ENCODE results near the gene TRMT2A.

The TRMT2A gene

DNA sequence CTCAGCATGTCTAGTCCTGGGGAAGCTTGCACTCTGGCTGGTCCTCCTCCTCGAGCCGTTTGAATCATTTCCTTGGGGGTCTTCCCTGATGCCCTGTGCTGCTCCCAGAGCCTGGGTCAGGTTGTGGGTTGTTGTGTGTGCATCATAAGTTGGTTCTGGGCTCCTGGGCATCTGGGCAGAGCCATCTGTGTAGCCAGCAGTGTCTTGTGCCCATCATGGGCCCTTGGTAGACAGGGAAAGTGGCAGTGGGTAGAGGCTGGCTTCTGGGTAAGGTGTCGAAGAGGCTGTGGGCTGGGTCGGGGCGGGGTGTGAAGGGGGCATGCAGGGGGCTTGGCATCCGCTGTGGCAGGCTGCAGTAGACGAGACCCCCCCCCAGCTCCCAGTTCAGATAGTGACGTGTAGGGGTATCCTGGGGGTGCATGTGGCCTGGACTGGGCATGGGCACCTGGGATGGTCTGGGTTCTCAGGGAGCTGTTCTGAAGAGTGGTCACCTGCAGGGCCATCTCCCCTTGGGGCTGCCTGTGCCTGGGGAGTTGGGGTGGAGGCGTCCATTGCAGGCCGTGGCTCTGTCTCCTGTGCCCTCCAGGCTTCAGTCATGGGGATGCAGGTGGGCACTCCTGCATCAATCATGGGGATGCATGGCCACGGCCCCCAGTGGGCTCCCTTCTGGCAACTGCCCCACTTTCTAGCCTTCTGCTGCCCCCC lies 7.2 kb upstream of the TRMT2A start:
- Histone ChIP-seq H3K9me3 (ENCODE audit: control insufficient read depth, low read length) (no peaks in the 10 kb centered on the region), H3K36me3 (ENCODE audit: control insufficient read depth, insufficient read depth, low read length, severe bottlenecking) (peaks cover 59% of the 10 kb centered on the region), H3K9ac (ENCODE audit: low read length) (no peak overlapping the region), H3K4me3 (ENCODE audit: low read length) (no peak overlapping the region), H3K27me3 (replicated peaks; ENCODE audit: control insufficient read depth, insufficient read depth, low read length) (no peaks in the 10 kb centered on the region), H3K4me1 (ENCODE audit: control insufficient read depth, insufficient read depth, low read length) (peaks cover 1% of the 10 kb centered on the region)
- DNase-seq (ENCODE audit: low read depth), result no peak

DNA sequence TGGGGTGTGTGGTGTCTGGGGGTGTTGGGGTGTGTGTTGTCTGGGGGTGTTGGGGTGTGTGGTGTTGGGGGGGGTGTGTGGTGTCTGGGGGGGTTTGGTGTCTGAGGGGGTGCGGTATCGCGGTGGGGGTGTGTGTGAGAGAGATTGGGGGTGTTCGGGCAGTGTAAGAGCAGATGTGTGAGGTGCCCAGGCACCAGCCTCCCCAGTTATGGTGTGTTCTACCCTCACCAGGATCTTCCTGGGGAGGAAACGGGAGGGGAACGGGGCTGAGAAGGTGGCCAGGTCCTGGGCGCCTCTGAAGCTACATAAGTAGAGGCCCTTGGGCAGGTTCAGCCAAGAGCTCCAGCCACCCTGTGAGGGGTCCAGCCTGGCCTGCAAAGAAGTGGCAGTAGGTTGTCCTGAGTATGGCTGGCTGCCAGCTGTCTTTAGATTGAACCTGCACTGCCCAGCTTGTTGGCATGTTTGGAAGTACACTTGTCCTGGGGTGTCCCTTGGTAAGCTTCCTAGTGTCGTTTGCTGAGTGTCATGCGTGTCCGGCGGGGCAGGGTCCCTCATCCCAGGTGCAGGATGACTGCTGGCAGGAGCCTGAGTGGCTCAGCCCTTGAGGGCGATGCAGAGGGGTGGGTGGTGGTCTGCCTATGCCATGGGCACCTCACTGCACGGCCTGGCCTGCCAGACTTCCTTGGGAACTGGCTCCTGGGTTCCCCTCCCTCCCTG lies 6.5 kb upstream of the TRMT2A start:
- Histone ChIP-seq H3K4me1 (ENCODE audit: control insufficient read depth, insufficient read depth, low read length) (peaks cover 8% of the 10 kb centered on the region), H3K27me3 (replicated peaks; ENCODE audit: control insufficient read depth, insufficient read depth, low read length) (no peaks in the 10 kb centered on the region), H3K36me3 (ENCODE audit: control insufficient read depth, insufficient read depth, low read length, severe bottlenecking) (peaks cover 59% of the 10 kb centered on the region), H3K4me3 (ENCODE audit: low read length) (no peak overlapping the region), H3K9me3 (ENCODE audit: control insufficient read depth, low read length) (no peaks in the 10 kb centered on the region), H3K9ac (ENCODE audit: low read length) (no peak overlapping the region)
- no peak for DNase-seq (ENCODE audit: low read depth)

DNA sequence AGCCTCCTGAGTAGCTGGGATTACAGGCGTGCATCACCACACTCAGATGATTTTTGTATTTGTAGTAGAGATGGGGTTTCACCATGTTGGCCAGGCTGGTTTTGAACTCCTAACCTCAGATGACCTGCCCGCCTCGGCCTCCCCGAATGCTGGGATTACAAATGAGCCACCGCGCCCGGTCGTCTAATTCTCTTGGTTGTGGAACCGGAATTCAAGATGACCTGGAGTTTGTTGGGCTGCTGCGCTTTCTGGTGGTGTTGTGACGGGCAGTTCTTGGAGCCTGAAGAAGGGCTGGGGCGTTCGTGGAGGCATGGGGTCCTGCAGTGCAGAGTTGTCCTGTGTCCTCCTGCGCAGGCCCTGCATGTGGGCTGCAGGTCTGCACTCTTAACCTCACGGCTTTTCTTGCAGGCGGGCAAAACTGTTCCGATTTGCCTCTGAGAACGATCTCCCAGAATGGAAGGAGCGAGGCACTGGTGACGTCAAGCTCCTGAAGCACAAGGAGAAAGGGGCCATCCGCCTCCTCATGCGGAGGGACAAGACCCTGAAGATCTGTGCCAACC lies 4.9 kb upstream of the TRMT2A start:
- H3K36me3 ChIP-seq (ENCODE audit: control insufficient read depth, insufficient read depth, low read length, severe bottlenecking), result peaks cover 52% of the 10 kb centered on the region
- no peak overlapping the region for H3K9ac ChIP-seq (ENCODE audit: low read length)

DNA sequence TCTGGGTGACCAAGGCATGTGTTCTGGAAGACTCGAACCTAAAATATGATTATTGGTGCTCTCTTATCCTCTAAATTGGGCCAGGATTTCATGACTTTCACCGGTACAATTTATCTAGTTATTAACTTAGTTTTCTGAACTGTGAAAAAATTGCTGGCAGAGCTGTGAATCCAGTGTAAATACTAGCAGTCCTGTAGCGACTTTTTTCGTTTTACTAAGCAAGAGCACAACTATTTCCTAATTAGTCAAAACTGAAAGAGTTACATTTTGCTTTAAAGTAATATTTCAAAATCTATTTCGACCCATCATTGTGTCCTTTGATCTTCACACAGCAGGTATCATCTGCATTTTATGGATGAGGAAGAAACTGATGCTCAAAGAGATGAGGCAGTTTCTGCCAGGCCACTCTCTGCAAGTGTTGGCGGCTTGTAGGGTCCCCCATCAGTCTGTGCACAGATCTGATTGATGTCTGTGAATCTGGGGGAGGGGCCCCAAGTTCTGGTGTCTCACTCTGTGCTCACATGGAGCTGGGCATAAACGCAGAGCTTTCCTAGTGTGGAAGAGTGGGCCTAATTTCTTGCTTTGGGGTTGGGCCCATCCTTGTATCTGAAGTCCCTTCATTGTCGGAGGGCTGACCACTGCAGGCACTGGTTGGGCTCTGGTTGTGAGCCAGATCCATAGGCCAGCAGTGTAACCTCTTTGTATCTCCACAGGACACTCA lies 1.4 kb upstream of the TRMT2A start:
- H3K4me3 ChIP-seq (ENCODE audit: low read length), result peak overlapping the region; percentile 97
- H3K27me3 ChIP-seq (replicated peaks; ENCODE audit: control insufficient read depth, insufficient read depth, low read length), result no peaks in the 10 kb centered on the region
- H3K4me1 ChIP-seq (ENCODE audit: control insufficient read depth, insufficient read depth, low read length), result peaks cover 28% of the 10 kb centered on the region
- peaks cover 41% of the 10 kb centered on the region for H3K36me3 ChIP-seq (ENCODE audit: control insufficient read depth, insufficient read depth, low read length, severe bottlenecking)
- peak overlapping the region; percentile 90 for H3K9ac ChIP-seq (ENCODE audit: low read length)
- DNase-seq (ENCODE audit: low read depth), result no peak
- no peaks in the 10 kb centered on the region for H3K9me3 ChIP-seq (ENCODE audit: control insufficient read depth, low read length)

More for the DNA sequence above, 4.9 kb upstream of the TRMT2A start:
- H3K27me3 ChIP-seq (replicated peaks; ENCODE audit: control insufficient read depth, insufficient read depth, low read length), result no peaks in the 10 kb centered on the region
- peaks cover 14% of the 10 kb centered on the region for H3K4me1 ChIP-seq (ENCODE audit: control insufficient read depth, insufficient read depth, low read length)
- no peaks in the 10 kb centered on the region for H3K9me3 ChIP-seq (ENCODE audit: control insufficient read depth, low read length)
- H3K4me3 ChIP-seq (ENCODE audit: low read length), result no peak overlapping the region
- DNase-seq (ENCODE audit: low read depth), result no peak

DNA sequence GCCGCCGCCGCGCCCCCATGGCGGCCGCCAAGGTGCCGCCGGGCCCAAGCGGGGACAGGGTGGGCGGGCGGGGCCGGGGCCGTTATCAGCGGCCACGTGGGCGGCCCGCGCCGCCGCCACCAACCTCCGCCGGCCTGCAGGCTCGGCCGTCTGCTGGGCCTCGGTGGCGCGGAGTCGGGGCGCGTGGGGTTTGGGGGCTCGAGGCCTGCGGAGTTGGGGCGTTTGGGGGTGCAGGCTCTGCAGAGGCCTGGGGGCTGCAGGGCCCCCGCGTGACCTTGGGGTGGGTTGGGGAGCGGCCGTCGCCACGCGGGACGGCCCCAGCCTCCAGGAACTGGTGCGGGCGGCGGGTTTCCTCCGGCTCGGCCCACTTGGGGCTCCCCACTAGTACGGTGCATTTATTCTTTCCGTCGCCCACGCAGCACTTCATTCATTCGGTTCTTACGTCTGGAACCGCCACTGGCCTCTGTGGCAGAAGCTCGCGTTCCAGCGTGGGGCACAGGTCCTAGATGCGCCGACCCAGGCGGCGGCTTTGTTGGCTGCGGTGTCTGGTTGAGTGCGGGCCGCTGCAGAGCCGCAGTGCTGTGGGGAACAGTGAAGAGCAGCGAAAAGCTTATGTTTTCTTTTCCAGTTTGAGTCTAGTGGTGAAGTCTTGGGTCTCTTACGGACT lies 740 bp upstream of the TRMT2A start:
- DNase-seq (ENCODE audit: low read depth), result peak; percentile 63
- Histone ChIP-seq H3K36me3 (ENCODE audit: control insufficient read depth, insufficient read depth, low read length, severe bottlenecking) (peaks cover 46% of the 10 kb centered on the region), H3K4me3 (ENCODE audit: low read length) (peak overlapping the region; percentile 97), H3K4me1 (ENCODE audit: control insufficient read depth, insufficient read depth, low read length) (peaks cover 28% of the 10 kb centered on the region), H3K27me3 (replicated peaks; ENCODE audit: control insufficient read depth, insufficient read depth, low read length) (no peaks in the 10 kb centered on the region), H3K9ac (ENCODE audit: low read length) (peak overlapping the region; percentile 90), H3K9me3 (ENCODE audit: control insufficient read depth, low read length) (no peaks in the 10 kb centered on the region)

DNA sequence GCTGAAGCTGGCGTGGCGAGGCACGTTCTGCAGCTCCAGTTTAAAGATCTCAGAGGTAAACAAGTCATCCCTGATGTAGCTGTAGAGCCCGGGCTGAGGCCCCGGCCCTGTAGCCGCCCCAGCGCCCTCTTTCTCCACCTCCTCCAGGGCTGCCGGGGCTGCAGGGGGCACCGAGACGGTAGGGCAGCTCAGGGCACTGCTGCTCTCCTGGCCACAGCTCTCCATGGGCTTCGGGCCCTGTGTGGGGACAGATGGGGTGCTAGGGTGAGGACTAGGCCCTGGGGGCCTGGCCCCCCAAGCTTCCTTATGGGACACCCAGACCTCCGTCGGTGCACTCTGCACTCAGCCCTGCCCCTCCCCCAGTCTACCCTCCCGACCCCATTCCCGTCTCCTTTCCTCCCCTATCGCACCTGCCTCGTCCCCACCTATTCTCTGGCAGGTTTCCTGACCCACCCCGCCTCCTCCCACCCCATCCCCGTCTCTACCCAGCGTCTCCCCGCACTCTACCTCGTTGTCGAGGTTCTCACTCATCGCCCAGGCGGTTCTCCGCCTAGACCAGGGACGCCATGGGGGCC lies 563 bp downstream of the TRMT2A start:
- peak overlapping the region; percentile 97 for H3K4me3 ChIP-seq (ENCODE audit: low read length)
- peaks cover 47% of the 10 kb centered on the region for H3K36me3 ChIP-seq (ENCODE audit: control insufficient read depth, insufficient read depth, low read length, severe bottlenecking)
- H3K9me3 ChIP-seq (ENCODE audit: control insufficient read depth, low read length), result no peaks in the 10 kb centered on the region
- H3K27me3 ChIP-seq (replicated peaks; ENCODE audit: control insufficient read depth, insufficient read depth, low read length), result no peaks in the 10 kb centered on the region
- peaks cover 36% of the 10 kb centered on the region for H3K4me1 ChIP-seq (ENCODE audit: control insufficient read depth, insufficient read depth, low read length)
- no peak for DNase-seq (ENCODE audit: low read depth)
- peak overlapping the region; percentile 98 for H3K9ac ChIP-seq (ENCODE audit: low read length)

DNA sequence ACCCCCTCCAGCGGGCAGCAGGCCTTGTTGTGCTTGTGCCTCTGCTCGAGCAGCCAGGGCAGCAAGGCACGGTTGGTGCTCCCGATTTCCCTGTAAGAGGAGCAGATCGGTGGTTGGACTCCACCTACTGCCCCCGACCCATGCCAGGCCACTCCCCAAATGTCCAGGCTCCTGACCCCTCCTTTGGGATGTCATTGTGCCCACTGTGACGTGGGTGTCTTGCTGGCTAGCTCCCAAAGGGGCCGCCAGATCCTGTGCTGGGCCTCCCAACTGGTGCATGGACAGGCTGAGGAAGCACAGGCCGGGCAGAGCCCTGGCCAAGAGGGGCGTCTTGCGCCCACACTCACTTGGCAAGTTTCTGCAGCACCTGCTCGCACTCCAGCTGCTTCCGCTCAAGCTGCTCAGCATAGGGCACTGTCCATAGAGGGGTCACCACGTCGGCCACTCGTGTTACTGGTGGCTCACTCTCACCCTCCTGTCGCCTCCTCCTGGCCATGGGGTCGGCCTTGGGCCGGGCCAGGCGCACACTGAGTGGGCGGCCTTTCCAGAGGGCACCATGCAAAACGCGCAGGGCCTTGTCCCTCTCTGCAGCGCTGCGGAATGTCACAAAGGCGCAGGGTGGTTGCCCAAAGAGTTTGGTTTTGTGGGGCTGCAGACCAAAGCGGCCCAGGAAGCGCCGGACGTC lies 1.2 kb downstream of the TRMT2A start, which contains the start of gene RANBP1:
Gene RANBP1 (plus strand): TSS at position 414 of the 685 bp plus-strand sequence. CDS start 81 bp downstream, at position 495.
- Histone ChIP-seq H3K4me3 (ENCODE audit: low read length) (peak within 1 kb of the TSS; percentile 97), H3K9ac (ENCODE audit: low read length) (peak within 1 kb of the TSS; percentile 98), H3K4me1 (ENCODE audit: control insufficient read depth, insufficient read depth, low read length) (peaks cover 36% of the 10 kb centered on the region), H3K9me3 (ENCODE audit: control insufficient read depth, low read length) (no peaks in the 10 kb centered on the region), H3K27me3 (replicated peaks; ENCODE audit: control insufficient read depth, insufficient read depth, low read length) (no peaks in the 10 kb centered on the region), H3K36me3 (ENCODE audit: control insufficient read depth, insufficient read depth, low read length, severe bottlenecking) (peaks cover 51% of the 10 kb centered on the region)
- no peak for DNase-seq (ENCODE audit: low read depth)

DNA sequence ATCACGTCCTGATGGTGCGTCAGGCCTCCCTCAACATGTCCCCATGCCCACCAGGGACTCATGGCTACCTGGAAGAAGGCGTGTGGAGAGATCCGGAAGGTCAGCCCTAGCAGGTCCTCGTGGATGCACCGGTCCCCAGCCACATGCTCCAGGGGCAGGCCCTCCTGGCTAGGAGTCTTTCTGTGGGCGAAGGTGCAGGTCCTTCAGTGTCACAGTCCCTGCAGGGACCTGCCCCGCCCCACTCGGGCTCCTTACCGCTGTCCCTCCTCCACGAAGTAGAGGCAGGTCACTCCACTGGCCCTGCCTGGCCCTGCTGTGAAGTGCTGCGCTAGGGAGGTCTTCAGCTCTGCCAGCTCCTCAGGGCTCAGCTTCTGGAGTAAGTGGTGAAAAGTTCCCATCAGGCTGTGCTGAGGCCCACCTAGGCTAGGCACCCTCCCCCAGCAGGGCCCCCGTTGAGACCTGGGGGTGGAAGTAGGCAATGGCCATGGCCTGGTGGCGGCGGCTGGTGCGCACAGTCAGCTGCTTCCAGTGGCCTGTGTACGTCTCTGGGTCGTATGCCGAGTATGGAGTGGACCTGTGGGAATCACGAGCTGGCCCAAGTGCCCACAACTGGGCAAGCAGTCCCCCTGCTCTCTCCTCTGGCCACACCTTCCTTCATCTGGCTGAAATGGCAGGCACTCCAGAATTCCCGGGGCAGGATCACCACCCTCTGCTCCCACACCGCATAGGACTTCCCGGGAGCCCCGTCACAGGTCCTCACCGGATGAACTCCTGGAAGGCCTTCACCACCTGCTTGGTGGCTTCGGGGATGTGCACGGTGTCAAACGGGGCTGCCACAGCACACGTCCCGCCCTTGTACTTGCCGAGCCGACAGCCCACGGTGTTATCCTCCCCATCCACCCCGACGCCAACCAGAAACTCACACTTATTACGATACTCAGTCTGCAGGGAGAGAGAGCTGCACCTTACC lies 2.2 kb downstream of the TRMT2A start:
- Histone ChIP-seq H3K4me3 (ENCODE audit: low read length) (peak overlapping the region; percentile 97), H3K36me3 (ENCODE audit: control insufficient read depth, insufficient read depth, low read length, severe bottlenecking) (peaks cover 51% of the 10 kb centered on the region), H3K9me3 (ENCODE audit: control insufficient read depth, low read length) (no peaks in the 10 kb centered on the region), H3K27me3 (replicated peaks; ENCODE audit: control insufficient read depth, insufficient read depth, low read length) (no peaks in the 10 kb centered on the region), H3K9ac (ENCODE audit: low read length) (peak overlapping the region; percentile 98), H3K4me1 (ENCODE audit: control insufficient read depth, insufficient read depth, low read length) (peaks cover 36% of the 10 kb centered on the region)
- DNase-seq (ENCODE audit: low read depth), result no peak

DNA sequence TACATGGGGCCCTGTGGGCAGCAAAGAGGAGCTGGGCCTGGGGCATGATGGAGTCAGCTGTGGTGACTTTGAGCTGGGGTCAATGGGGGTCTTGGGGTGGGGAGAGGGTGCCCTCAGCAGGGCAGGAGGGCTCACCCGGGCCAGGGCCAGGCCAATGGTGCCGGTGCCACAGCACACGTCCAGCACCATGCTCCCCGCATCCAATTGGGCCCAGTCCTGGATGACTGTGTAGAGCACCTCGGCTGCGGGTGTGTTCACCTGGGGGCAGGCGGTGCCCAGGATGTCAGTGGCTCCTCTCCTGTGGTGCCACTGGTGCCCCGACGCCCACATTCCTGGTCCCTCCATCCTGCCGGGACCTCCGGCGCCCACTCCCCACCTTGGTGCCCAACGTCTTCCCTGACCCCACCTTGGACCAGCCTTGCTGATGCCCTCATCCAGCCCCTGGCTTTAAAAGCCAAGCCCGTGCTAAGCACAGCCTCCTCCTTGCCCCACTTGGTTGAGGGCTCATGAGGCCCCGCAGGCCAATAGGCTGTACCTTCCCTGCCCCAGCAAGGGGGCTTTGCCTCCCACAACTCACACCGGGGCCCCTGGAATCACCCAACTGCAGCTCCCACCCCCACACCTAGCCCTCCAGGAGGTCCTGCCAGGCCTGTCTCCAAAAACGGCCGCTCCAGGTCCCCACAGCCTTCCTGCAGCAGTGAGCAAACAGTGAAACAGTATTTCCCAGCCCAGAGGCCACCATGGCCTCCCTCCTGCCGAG lies 3.3 kb downstream of the TRMT2A start:
- peaks cover 59% of the 10 kb centered on the region for H3K36me3 ChIP-seq (ENCODE audit: control insufficient read depth, insufficient read depth, low read length, severe bottlenecking)
- peak overlapping the region; percentile 18 for H3K9ac ChIP-seq (ENCODE audit: low read length)
- no peak overlapping the region for H3K4me3 ChIP-seq (ENCODE audit: low read length)
- DNase-seq (ENCODE audit: low read depth), result no peak
- H3K27me3 ChIP-seq (replicated peaks; ENCODE audit: control insufficient read depth, insufficient read depth, low read length), result no peaks in the 10 kb centered on the region
- peaks cover 30% of the 10 kb centered on the region for H3K4me1 ChIP-seq (ENCODE audit: control insufficient read depth, insufficient read depth, low read length)
- no peaks in the 10 kb centered on the region for H3K9me3 ChIP-seq (ENCODE audit: control insufficient read depth, low read length)

All from adipocyte (in vitro differentiated cells).